IPS DF 4.7 (cell line): ENCODE data around the gene FGFBP2.
"Not testable (repeated sequence)": the region's sequence is repeated elsewhere in the genome, so short reads cannot be mapped to it uniquely, and the experiment has no call there.

Experiments
- DNase-seq: peaks from one replicate; pipeline ENCODE4 v3.0.0-alpha.2; 2013; ENCODE audit warnings: low spot score; ENCODE audit errors: extremely low read depth

The FGFBP2 gene

DNA sequence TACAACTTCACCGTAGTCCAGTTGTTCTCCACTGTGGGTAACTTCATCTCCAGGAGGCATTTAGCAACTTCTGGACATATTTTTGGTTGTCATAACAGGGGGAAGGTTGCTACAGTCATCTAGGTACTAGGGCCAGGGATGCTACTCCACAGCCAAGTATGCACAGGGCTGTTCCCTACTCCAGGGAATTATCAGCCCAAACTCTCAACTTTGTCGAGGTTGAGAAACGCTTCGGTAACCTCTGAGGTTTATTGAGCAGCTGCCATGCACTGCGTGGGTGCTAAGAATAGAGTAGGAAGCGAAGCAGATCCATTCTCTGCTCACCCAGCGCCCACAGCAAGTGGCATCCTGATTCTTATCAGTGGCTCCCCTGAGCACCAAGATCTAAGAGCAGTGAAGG is 32.7 kb downstream of the FGFBP2 start:
- DNase-seq: no peak

DNA sequence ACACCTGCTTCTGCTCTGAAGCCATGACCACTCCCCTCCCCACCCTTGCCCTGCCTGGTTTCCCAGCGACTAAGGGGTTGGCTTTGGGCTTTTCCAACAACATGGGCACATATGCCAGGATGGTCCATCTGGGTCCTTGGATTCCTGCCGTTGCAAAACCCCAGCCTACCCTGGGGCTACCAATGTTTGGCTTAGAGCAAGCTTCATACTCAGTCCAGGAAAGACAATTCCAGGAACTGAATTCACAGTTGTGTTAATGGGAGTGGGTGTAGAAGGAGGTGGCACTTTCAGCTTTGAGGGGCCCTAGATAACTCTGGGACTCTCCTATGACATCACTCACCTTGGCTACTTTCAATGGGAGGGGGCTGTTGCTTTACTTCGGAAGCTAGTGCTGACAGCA is 33.4 kb downstream of the FGFBP2 start:
- DNase-seq: no peak

GRCh38 chr4:15928883-15929282 is 34.1 kb downstream of the FGFBP2 start:
- no peak for DNase-seq

- no peak for DNase-seq
These were observed 36.5 kb downstream of the FGFBP2 start for GRCh38 chr4:15926486-15926885.

- no peak for DNase-seq
These were observed 37.1 kb downstream of the FGFBP2 start for GRCh38 chr4:15925830-15926229.

DNA sequence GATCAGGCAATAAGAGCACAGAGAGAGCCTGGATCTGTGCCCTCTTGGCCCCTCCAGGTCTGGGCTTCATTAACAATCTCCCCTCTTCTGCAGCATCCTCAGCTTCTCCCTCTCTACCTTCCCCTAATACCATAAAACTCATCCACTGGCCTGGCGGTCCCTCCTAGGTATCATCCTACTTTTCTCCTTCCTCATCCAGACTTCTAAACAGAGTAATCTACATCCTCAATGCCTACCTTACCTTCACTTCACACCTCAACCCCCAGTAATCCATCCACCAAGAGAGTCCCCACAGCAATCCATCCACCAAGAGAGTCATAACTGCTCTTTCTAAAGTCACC is 41.4 kb downstream of the FGFBP2 start:
- DNase-seq: no peak

DNA sequence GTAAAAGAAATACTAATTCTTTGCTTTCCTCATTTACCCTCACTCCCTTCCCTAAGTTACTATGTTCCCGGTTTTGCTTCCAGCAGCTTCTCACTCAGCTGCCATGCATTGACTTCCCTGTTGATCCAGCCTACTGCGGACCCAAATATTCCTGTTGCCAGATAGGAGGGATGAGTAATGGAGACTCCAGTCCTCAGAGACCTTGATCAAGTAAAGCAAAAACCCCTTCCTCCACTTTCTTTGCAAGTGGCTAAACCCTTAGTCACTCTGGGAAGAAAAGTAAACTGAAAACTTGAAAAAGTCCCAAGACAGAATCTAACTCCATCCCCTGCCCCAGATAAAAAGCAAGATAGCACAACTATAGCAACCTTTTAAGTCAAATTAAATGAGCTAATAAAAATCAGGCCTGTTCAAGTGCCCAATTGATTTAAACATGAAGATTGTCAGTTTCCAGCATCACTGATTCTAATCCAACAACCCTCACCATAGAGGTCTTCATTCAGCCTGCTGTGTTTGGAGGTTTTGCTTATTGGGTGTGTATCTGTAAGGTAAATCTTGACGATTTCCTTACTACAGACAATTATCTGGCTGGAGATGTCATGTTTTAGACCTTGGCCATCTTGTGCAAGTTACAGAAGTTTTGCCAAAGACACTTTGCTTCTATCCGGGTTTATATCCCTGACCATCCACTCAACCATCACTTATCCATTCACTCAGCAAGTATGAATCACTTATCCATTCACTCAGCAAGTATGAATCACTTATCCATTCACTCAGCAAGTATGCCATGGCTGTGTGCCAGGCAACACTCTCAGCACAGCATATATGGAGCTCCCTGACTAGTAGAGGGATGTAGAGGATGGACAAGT is 42.0 kb downstream of the FGFBP2 start:
- DNase-seq: no peak

- no peak for DNase-seq
These were observed 44.4 kb downstream of the FGFBP2 start for GRCh38 chr4:15918484-15919129.

DNA sequence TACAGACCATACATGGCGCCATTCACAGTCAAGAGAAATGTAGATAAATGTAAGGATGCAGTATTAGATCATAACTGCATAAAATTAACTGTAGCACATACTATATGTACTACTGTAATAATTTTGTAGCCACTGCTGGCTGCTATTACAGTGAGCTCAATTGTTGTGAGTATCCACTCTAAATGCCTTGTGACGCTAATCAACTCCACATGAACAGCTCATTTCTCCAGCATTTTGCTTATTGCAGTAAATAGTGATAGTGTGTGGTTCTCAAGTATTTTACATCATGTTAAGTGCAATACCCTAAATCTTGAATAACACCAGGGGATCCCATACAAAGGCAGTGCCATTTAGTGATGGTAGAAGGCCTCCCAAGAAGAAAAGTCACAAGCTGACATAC is 45.7 kb downstream of the FGFBP2 start:
- no peak for DNase-seq

GRCh38 chr4:15916358-15916757 is 46.6 kb downstream of the FGFBP2 start:
- DNase-seq: not testable (repeated sequence)

GRCh38 chr4:15914736-15915135 is 48.2 kb downstream of the FGFBP2 start:
- DNase-seq: no peak

DNA sequence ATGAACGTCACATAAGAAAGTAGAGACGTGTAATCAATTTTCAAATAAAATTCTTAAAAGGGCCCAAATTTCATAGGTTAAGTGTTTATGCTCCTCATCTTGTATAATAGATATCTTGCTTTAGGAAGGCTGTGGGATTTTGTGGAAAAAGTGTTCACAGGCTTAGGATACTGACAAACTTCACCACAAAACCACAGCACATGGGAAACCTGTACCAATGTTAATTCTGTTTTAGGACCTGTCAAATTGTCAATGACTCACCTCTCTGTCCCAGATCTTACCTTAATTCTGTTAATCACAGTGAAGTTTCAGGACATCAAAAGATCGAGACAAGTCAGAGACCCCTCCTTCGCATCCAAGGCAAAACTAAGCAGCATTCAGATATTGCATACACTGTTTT is 48.7 kb downstream of the FGFBP2 start:
- DNase-seq: no peak

GRCh38 chr4:15913631-15913970 is 49.4 kb downstream of the FGFBP2 start:
- DNase-seq: no peak

DNA sequence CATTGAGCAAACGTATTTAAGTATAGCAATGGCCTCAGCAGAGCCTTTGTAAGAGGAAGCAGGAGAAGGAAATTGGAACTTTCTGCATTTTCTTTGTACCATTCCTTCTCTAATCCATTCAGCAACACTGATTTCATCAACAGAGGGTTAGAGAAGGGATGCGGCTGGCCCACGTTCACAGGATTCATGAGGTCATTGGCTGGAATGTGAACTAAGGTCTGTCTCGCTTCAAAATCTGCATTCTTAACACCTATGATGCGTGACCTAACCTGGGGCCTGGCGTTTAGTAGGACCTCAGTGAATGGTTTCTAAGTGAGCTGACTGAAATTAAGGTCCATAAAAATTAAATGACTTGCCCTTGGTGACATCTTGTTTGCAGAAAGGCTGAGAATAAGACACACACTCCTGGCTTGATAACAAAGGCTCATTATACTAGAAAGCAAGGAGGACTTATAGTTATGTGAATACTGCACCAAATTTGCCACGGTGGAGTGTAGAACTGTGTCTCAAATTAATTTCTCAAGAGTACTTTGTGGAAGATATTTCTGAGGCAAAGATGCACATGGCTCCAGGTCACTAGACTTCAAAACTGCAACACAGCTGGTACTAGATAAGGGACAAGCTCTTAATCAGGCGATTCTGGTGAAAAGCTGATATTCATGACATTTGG is 49.9 kb downstream of the FGFBP2 start:
- no peak for DNase-seq

DNA sequence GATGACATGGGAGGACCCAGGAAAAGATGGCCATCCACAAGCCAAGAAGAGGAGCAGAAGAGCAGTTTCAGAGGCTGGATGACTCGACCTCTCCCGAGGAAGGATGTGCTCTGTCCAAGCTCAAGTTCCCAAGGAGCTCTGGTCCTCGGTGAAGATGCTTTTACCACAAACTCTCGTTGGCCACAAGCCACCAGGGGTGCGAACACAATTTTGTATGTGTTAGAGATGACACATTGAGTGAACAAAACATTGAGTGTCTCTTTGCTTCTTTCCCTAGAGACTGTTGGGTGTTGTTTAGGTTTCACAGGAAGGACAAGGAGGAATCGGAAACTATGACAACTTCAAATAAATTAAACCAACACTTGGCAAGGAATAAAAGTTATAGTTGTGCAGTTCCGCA is 50.7 kb downstream of the FGFBP2 start:
- DNase-seq: no peak
